Stimulated activated CD4-positive, alpha-beta T cell treated with anti-CD3 and anti-CD28 coated beads, Interleukin-12 subunit alpha, Interleukin-12 subunit beta, amount 100 ng/mL, for 4 hours (primary cell): Measurements from ENCODE around the gene FBLN1.
"Not testable (repeated sequence)": the region's sequence is repeated elsewhere in the genome, so short reads cannot be mapped to it uniquely, and the experiment has no call there.

Source experiments
- DNase-seq: peaks from one replicate; pipeline ENCODE4 v3.0.0-alpha.2; 2020

FBLN1 gene

DNA sequence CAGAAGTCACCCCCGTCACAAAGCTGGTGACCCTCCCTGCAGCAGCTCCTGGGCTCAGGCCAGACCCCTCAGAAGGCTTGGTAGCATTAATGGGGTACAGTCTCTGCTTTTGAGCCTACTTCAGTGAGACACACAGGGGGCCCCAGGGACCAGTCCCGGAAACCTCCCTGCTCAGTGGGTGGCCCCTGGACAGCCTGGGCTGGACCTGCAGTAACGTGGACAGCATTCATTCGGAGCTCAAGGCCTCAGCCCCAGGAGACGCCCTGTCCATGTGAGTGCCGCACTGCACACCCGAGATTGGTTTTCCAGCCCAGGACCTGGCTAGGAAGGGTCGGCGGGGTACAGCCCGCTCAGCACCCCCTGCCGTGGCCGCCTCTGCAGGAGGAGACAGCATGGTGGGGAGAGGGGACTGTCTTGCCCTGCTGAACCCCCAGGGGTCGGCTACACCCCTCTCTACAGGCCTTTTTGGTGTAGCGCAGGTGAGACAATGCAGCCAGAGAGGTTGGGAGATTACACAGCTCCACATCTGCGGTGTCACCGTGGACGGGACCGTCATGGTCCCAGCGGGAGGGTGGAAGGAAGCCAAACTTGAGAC, 83.4 kb downstream of the FBLN1 start:
- DNase-seq: no peak

DNA sequence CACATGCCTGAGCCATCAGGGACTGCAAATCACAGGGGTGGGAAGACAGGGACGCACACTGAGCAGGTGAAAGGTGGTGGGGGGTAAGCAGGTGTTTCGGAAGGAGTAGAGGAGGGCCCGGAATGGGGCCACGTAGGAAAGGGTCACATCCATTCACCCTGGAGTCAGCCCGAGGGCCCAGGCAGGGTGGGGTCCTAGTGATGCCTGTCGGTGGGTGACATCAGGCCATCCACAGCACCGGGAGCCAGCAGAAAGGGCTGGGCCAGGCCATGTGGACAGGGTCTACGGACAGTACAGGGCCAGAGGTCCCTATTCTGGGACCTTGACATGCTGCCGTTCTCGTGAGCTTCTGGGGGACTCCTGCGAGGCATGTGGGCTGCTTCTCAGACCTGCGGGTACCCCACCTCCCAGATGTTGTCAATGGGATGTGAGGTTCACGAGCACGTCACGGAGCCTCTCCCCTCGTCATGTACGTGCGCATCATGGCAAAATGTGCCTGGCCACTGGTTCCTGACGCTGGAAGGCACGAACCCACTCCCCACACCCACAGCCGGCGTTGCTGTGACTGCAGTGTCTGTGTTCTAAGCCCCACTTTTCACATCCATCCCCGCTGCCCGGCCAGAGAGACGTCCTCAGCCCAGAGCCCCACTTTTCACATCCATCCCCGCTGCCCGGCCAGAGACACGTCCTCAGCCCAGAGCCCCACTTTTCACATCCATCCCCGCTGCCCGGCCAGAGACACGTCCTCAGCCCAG, 84.1 kb downstream of the FBLN1 start:
- DNase-seq: no peak

DNA sequence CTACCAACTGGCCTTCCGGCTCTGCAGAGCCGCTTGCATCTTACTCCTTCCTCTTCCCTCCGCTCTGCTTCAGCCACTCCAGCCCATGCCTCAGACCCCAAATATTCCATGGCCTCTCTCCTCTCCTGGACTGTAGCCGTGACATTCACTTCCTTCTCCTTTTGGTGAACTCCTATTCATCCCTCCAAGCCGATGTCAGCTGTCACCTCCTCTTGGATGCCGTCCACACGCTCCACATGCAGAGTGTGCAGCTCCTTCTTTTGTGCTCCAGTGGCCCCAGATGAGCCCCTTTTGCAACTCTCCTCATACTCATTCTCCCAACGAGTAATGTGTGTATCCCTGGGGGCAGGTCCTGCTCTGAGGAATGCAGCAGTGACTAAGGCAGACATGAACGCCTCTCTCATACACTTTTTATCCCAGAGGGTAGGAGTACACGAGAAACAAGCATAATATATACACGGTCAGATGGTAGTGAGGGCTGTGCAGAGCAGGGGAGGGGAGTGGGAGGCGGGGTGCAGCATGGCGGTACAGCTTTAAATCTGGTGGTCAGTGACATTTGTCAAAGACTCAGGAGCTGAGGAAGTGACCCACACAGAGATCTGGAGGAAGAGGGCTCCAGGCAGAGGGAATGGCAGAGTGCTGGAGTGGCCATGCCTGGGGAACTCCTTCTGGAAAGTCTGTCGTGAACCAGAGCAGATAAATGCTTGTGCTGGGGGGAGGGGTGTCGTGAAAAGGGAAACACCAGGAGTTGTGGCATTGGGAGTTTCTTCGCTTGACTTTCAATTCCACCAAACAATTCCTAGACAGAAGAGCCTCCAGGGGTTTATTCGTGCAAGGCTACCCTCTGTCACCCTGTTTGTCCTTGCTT, 85.2 kb downstream of the FBLN1 start:
- DNase-seq: no peak

DNA sequence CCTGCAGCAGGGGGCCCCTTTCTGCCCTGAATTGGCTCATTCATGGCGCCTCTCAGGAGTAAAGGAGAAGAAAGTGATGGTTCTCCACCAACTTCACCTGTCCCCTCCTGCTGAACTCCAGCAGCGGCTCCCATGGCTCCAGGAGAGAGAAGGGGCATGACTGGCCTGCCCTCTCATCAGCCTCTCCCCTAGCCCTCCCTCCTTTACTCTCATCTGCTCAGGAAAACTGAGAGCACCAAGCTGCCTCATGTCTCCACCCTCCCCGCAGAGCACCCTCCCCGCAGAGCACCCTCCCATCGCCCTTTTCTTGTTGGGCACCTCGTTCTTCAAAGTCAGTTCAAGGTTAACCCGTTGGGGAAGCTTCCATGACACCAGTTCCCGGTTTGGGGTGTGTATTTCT, 86.9 kb downstream of the FBLN1 start:
- DNase-seq: no peak

DNA sequence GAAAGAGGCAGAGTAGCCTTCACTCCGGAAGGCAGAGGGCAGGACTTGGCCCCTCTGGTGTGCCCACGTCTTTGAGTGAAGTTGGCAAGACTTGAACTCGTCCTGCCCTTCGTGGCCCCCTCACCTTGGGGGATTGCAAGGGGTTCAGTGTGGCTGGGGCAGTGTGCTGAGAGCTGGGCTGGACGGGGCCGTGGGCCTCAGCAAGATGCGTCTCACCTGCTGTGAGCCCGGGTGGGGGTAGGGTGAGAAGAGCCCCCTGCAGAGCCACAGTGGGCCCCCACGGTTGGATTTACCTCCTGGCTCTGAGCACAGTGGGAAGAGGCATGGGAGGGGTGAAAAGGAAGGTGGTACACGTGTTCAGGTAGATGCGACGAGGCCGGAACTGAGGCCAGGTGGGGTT, 87.6 kb downstream of the FBLN1 start:
- DNase-seq: no peak

DNA sequence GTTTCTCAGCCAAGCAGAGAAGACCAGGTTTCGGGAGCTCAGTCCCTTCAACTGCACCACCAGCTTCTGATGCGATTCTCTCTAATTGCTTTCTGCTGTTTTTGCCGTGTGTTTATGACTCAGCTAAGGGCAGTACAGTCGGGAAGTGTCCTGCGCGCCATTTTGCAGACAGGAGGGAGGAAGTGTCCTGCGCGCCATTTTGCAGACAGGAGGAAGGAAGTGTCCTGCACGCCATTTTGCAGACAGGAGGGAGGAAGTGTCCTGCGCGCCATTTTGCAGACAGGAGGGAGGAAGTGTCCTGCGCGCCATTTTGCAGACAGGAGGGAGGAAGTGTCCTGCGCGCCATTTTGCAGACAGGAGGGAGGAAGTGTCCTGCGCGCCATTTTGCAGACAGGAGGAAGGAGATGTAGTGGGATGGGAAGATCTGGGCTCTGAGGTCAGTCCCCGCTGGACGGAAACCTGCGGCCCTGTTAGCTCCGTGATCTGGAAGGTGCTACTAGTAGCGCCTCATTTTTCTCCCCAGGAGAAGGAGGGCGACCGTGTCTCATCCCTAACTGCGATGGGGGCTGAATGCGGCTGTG, 89.0 kb downstream of the FBLN1 start:
- not testable (repeated sequence) for DNase-seq

DNA sequence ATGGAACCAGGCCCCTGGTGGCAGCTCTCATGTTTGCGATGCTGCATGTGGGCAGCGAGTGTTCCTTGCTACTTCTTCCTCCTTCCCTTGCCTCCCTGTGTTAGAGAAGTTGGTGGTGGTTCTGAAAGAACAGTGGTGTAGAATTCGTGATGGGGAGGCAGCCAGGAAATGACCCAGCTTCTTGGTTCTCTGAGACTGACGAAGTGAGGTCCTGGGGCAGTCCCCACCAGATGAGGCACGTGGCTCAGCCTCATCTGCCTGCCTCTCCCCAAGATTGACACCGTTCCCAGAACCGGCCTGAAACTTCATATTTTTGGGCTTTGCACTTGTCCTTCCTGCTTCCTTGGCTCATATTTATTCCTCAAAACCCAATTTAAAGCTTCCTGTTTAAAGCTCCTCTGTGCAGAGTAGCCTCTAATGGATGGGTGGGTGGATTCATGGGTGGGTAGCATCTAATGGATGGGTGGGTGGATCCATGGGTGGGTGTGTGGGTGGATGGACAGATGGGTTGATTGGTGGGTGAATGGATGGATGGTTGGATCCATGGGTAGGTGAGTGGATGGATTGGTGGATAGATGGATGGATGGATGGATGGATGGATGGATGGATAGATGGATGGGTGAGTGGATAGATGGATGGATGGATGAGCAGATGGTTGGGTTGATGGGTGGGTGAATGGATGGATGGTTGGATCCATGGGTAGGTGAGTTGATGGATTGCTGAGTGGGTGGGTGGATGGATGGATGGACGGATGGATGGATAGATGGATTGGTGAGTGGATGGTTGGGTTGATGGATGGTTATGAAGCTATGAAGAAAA, 91.6 kb downstream of the FBLN1 start:
- no peak for DNase-seq

DNA sequence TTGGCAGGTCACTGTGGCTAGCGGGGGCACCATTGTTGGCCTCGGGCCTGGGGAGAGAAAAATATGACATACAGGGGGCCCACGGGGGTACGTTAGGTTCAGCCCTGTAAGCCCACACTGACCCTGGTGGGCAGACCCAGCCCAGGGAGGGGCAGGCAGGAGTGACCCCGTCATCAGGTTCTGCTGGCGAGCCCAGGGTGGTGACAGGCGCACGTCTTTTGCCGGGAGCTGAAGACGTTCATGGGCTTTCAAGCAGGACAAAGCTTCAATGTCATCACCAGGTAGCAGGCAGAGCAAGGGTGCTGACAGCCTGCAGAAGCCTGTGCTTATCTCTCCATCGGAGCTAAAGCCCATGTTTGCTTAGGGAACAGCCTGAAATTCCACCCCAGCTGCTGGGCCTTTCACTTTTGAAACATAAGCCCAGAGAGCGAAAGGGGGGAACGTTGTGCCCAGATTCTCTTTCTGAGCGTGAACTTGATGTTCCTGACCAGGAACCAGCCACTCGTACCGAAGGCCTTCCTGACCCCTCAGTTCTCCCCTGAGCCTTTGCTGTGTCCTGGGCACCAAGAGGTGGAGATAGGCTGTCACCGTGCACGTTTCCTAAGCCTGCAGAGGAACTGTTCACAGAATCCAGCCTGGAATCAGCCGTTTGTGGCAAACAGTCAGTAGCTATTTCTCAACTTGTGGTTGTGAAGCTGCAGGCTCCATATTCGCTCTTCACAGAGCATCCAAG, 94.9 kb downstream of the FBLN1 start:
- no peak for DNase-seq

DNA sequence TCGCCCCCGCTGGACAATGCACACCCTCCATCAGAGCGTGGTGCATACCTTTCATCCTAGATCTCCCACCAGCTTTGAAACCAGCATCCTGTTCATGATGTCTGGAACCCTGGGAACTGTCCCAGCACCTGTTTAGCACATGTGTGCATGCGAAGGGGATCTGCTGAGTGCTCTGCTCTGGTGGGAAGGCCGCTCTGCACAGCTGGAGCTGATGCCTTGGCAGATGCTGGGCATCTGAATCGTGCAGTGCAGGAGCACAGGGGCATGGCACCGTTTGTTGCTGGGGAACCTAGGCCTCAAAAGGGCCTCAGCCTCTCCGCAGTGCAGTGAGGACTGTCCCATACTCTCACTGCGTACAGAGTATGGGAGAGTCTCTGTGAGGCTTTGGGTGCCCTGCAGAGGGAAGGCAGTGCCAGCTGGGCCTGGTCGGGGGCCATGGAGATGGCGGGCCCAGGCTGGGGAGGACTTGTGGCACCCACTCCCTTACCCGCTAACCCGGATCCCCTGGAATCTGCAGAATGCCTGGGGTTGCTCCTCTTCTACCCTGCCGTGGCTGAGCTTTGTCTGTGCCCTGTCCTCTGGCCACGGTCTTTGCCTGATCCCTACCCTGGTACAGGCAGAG, 96.0 kb downstream of the FBLN1 start:
- no peak for DNase-seq

DNA sequence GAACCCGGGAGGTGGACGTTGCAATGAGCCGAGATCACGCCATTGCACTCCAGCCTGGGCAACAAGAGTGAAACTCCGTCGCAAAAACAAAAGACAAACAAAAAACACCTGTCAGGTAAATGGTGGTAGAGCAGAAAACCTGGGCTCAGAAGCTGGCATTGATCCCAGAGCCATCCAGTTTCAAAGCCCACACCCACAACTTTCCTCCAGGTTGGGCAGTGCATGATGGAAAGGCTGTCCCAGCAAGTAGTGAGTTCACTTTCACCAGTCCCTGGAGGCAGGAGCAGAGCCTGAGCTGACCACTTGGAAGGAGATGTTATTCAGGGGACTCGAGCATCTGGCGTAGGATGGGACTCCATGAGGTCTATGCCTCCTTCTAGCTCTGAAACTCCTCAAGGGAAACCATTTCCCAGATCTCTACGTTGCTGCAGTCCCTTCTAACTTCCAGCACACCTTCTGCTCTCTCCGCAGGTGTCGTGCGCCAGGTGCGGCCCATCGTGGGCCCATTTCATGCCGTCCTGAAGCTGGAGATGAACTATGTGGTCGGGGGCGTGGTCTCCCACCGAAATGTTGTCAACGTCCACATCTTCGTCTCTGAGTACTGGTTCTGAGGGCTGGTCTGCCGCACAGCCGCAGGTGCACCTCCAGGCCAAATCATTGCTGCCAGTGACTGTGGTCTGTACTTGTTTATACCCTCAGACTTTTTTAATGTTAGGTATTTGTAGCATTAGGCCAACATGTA, 97.3 kb downstream of the FBLN1 start:
- DNase-seq: no peak

DNA sequence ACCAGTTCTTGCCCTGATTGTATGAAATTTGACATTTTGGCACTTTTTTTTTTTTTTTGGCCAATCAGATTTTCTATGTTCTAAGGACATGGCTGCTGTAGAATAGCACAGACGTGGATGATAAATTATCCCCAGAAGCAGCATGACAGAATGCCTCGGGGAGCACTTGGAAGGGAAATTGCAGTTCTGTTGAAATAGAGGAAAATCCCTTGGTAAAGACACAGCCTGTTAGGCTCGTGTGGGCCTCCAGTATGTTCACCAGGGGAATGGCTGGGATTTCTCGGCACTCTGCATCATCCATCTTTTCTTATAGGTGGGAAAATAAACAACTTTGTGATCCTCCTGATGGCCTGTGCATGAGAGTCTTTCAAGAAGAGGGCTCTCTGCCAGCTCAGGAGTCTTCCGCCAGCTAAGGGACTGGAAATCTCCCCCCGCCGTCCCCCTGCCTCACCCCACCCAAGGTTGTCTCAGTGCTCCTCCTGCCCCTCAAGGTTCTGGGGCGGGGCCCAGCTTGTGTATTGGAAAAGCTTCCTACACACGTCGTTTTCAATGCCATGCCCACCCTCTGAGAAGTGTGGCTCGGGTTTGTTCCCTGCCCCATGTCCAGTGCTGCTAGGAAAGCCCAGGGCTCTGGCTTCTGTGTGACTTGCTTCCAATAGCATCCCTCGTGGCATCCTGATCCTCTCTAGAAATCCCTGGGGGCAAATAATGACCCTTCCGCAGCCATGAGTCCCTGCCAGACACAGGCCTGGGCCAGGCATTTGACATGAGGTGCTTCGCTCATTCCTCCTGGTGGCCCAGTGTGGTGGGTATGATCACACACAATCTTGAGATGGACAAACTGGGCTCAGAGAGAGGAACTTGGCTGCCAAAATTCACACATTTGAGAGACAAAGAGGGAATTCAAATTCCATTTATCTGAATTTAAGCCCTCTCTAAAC, 98.4 kb downstream of the FBLN1 start:
- DNase-seq: no peak

DNA sequence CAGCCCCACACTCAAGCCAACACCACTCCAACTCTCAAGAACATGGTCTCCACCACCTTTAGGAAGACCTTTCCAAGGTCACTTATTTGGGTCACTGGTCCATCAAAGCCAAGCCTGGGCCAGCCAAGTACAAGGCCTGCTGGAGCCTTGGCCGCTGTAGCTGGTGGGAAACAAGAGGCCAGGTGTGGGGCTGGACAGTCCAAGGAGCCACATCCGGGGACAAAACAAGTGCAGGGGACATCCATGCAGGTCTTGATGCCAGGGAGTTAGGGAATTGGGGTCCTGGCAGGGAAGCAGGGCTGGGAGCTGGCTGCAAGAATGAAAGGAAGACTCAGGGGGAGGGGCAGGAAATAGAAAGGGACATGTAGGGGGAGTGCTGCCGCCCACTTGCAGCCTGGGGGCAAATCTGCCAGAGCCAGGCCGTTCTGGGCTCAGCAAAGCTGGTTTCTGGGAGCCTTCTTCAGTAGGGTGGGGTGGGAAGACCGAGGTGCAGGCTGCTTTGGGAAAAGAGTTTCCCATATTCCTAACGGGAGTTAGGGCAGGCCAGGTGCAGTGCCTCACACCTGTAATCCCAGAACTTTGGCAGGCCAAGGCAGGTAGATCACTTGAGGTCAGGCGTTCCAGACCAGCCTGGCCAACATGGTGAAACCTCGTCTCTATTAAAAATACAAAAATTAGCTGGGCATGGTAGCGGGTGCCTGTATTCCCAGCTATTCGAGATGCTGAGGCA, 99.5 kb downstream of the FBLN1 start:
- DNase-seq: no peak

DNA sequence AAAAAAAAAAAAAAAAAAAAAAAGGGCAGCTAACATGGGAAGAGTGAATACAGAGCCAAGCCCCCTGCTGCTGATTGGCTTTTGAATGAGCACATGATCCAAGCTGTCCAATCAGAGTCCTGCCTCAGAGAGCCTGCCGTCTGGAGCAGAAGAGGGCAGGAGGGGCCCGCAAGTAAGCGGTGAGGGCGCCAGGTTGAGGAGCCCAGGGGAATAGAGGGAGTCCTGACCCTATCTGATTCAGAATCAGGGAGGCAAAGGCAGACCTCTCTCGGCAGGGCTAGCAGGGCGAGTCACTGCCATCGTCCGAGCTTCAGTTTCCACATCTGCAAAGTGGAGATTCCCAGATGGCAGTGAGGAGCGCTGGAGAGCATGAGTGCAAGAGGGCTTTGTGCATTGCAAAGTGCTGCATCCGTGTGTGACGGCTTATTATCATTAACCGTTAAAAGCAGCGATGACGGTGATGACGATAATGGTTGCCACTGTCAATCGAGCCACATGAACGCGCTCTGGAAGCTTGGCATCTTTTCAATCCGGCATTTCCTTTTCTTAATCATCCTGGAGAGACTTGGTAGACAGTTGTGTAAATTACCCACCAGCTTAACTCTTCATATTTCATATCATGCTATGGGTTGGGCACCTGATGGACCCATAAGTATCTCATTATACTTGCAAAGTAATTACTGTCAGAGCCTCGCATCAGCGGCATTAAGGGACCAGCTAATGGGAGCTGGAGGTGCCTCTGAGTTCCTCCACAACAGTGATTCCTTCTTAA, 100.3 kb downstream of the FBLN1 start:
- no peak for DNase-seq

DNA sequence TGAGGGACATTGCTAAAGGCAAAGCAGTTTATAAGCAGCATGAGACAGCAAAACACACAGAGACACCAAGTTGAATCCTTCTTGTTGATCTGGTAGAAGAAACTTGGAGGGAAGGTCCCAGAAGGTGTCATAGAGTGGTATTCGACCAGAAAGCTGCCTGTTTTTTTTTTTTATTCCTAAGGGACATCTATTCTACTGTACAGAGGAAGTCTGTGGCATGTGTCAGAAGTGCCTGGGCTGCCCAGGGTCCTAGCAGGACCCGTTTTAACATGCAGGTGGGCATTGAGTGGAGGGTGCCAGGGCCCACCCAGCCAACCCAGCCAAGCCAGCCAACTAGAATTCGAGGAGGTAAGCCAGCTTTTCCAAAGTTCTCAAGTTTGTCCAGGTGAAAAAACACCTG, 100.9 kb downstream of the FBLN1 start:
- DNase-seq: no peak

DNA sequence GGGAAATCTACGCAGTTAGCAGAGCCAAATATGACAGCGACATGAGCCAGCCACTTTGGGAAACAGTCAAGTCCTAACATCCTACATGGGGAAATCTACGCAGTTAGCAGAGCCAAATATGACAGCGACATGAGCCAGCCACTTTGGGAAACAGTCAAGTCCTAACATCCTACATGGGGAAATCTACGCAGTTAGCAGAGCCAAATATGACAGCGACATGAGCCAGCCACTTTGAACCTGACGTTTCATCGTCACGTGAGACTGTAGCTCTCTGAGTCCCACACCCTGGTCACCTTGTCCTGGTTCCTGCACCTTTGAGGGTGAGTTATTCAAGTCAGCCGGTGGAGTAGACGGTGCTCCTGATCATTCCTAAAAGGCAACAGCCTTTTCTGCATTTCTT, 105.4 kb downstream of the FBLN1 start:
- not testable (repeated sequence) for DNase-seq

DNA sequence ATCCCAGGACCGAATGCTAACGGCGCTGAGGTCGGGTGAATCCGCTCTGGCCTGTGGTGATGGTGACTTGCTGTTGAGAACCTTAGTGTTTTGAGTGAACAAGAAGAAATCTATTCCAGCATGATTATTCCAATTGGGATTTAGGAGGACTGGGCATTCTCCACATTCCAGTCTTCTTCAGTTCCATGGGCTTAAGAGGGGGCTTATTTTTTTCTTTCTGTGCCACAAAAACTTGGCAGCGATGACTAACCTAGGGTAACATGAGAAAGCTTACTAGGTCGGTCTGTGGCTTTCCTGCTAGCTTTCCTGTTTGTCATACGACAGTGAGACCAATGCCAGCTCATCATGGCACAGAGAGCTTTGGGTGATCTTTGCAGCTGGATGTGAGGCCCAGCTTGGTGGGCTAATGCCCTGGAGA, 106.1 kb downstream of the FBLN1 start:
- no peak for DNase-seq

DNA sequence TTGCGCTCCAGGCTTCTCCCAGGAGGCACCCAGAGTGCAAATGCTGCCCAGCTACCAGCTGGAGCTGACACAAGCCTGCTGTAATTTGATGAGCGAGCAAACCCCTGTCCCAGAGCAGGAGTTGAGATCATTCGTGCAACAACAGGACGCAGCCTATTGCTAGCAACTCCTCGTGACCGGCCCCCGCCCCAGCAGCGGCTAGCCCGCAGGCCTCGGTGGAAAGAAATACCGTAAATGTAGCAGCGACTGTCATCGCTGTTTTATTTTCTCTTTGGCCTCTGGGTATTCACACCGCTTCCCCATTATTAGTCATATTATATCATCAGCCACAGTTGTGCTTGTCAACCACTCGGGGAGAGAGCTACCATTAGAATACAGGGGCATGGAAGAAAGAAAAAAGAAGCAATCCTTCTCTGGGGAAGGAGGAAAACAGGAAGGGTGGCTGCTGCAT, 109.8 kb downstream of the FBLN1 start:
- no peak for DNase-seq

DNA sequence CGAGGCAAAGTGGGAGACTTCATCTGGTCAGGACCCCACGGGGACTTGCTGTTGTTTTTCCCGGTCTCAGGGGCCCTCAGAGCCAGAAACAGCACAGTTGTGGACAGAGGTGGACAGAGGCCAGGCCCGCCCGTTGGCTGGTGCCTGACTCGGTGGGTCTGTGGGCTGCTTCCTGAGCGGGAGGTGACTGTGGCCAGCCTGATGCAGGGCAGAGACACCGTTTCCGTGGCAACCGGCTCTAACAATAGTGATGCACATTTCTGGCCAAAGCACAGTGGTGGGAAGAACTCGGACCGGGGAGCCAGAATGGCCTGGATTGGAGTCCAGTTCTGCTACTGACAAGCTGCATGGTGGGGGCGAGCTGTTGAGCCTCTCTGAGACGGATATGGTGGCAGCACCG, 110.3 kb downstream of the FBLN1 start:
- DNase-seq: no peak
